Adipocyte (in vitro differentiated cells): ENCODE measurements around the gene NOX3.
"Not testable (repeated sequence)": the region's sequence is repeated elsewhere in the genome, so short reads cannot be mapped to it uniquely, and the experiment has no call there.

Source experiments
- DNase-seq: peaks from one replicate; pipeline ENCODE4 v3.0.0-alpha.2; 2015; ENCODE audit warnings: low read depth
- H3K27me3 ChIP-seq: replicated peaks from 2 replicates; pipeline ENCODE4 v1.7.0; 2013; ENCODE audit warnings: mild to moderate bottlenecking, low read length, moderate library complexity; ENCODE audit not compliant: control insufficient read depth, insufficient read depth
- H3K36me3 ChIP-seq: 2 replicates; pipeline ENCODE4 v1.7.0; 2013; ENCODE audit warnings: low read length, mild to moderate bottlenecking, moderate library complexity; ENCODE audit not compliant: control insufficient read depth, insufficient read depth, severe bottlenecking
- H3K4me1 ChIP-seq: 2 replicates; pipeline ENCODE4 v1.7.0; 2013; ENCODE audit warnings: mild to moderate bottlenecking, low read length, moderate library complexity; ENCODE audit not compliant: control insufficient read depth, insufficient read depth
- H3K4me3 ChIP-seq: 2 replicates; pipeline ENCODE4 v1.7.0; 2013; ENCODE audit warnings: mild to moderate bottlenecking, low read length, moderate library complexity
- H3K9ac ChIP-seq: 2 replicates; pipeline ENCODE4 v1.7.0; 2013; ENCODE audit warnings: mild to moderate bottlenecking, low read length, moderate library complexity
- H3K9me3 ChIP-seq: 2 replicates; pipeline ENCODE4 v1.7.0; 2013; ENCODE audit warnings: mild to moderate bottlenecking, low read length, moderate library complexity; ENCODE audit not compliant: control insufficient read depth

The NOX3 gene

GRCh38 chr6:155488197-155488596 is 32.6 kb upstream of the NOX3 start:
- not testable (repeated sequence) for H3K27me3 ChIP-seq, H3K4me3 ChIP-seq, DNase-seq, H3K36me3 ChIP-seq, H3K9me3 ChIP-seq, H3K9ac ChIP-seq
- peaks cover 12% of the 10 kb centered on the region for H3K4me1 ChIP-seq

DNA sequence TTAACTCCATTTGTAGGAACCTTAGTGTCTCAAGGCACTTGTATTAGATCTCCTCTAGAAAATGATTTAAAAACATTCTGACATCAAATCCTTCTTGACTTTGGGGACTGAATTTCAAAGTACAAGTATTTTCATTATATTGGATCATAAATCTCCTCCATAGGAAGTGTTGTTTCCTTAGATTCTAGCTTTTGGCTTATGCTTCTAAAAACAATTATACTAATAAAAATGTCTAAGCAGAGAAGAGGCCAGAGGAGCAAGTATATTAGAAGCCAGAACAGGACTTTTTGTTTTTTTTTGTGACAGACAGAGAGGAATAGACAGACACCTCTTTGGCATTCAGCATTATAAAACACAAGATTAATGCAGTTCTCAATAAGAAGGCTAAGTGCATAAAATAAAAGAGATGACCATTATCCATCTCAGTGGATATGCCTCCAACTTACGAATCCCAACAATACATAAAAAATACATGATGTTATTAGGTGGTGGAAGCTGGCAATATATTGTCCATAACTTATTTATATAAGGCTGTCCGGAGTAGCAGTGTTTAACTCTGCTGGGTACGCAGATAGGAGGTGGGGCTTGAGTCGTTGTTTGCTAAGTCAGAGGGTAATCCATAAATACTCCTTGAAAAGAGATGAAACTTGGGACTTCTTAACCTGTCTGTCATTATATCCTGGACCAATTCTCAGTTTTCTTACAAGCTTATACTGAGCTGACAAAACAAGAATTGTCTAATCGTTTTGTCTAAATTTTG is 31.9 kb upstream of the NOX3 start:
- Histone ChIP-seq H3K36me3 (no peaks in the 10 kb centered on the region), H3K9me3 (no peaks in the 10 kb centered on the region), H3K4me1 (peaks cover 6% of the 10 kb centered on the region), H3K27me3 (no peaks in the 10 kb centered on the region), H3K4me3 (no peak overlapping the region), H3K9ac (no peak overlapping the region)
- DNase-seq, result no peak

DNA sequence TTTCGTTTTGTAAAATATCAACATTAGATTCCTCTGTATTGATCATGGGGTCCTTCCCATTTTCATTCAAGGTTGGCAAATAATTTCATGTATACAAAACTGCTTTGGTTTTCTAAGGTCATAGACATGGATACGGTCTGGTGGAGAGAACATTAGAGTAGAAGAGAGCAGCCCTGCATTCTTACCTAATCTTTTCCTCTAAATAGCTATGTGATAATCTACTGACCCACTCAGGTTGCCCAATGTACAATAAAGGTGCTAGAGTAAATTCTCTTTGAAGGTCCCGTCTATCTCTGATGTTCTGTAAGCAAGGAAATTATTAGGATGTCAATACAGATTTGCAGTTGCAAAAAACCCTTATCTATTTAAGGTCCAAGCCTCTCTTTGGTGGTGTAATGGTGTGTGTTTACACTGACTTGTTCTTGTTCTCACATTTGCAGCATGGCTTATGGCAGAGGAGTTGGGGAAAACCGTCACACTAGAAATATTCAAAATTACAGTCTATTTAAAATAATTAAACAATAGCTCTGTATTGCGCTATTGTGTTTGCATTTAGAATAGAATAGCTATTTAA is 31.2 kb upstream of the NOX3 start:
- H3K9me3 ChIP-seq, result no peaks in the 10 kb centered on the region
- peaks cover 5% of the 10 kb centered on the region for H3K4me1 ChIP-seq
- no peak for DNase-seq

GRCh38 chr6:155485756-155486155 is 30.1 kb upstream of the NOX3 start:
- no peak overlapping the region for H3K4me3 ChIP-seq
- H3K9ac ChIP-seq, result no peak overlapping the region
- no peaks in the 10 kb centered on the region for H3K36me3 ChIP-seq
- DNase-seq, result no peak
- H3K9me3 ChIP-seq, result no peaks in the 10 kb centered on the region
- peaks cover 14% of the 10 kb centered on the region for H3K4me1 ChIP-seq
- no peaks in the 10 kb centered on the region for H3K27me3 ChIP-seq

More for the DNA sequence above, 31.2 kb upstream of the NOX3 start:
- no peak overlapping the region for H3K9ac ChIP-seq
- H3K27me3 ChIP-seq, result no peaks in the 10 kb centered on the region
- no peak overlapping the region for H3K4me3 ChIP-seq
- no peaks in the 10 kb centered on the region for H3K36me3 ChIP-seq

- H3K9ac ChIP-seq, result no peak overlapping the region
Measured at GRCh38 chr6:155483858-155484257, 28.2 kb upstream of the NOX3 start.

GRCh38 chr6:155481215-155481614 is 25.6 kb upstream of the NOX3 start:
- Histone ChIP-seq H3K4me1 (peaks cover 15% of the 10 kb centered on the region), H3K36me3 (no peaks in the 10 kb centered on the region), H3K27me3 (no peaks in the 10 kb centered on the region), H3K4me3 (no peak overlapping the region), H3K9ac (no peak overlapping the region), H3K9me3 (no peaks in the 10 kb centered on the region)
- DNase-seq, result peak; percentile 74

More at GRCh38 chr6:155483858-155484257, 28.2 kb upstream of the NOX3 start:
- Histone ChIP-seq H3K4me3 (no peak overlapping the region), H3K4me1 (peaks cover 15% of the 10 kb centered on the region), H3K36me3 (no peaks in the 10 kb centered on the region), H3K9me3 (no peaks in the 10 kb centered on the region), H3K27me3 (no peaks in the 10 kb centered on the region)
- DNase-seq, result peak; percentile 83

DNA sequence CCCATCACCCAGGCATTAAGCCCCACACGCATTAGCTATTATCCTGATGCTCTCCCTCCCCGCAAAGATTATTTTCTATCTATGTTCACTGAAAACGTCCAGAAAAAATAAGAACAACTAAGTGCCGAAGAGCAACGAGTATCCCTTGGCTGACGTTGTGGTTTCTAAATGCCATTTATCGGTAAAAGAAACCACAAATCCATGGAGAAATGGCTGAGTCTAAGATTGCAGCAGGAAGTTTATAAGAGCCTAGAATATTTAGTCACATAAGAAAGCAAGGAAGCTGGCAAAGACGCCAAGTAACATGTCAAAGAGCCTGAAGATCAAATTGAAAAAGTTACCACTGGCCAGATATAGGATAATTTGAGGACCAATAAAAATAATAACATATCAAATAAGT is 18.1 kb upstream of the NOX3 start:
- no peaks in the 10 kb centered on the region for H3K9me3 ChIP-seq

DNA sequence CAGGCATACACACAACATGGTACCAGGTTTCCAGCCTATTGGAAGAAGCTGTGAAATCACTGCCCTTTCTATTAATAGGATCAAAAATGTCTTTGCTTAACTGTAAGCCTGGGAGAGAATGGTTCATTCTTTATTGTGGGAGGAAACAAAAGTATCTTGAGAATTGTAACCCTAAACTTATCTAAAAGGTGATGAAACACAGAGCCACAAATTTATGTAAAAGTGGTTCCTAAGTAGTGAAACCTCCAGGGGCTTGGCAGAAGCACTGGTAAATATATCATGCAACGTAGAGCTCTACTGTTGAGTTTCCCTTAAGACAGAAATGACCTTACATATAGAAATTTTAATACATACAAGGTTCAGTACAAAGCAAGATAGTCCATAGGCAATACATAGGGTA is 17.2 kb upstream of the NOX3 start:
- Histone ChIP-seq H3K27me3 (no peaks in the 10 kb centered on the region), H3K4me3 (no peak overlapping the region)

More for the DNA sequence above, 18.1 kb upstream of the NOX3 start:
- H3K9ac ChIP-seq, result no peak overlapping the region
- H3K36me3 ChIP-seq, result no peaks in the 10 kb centered on the region
- H3K4me3 ChIP-seq, result no peak overlapping the region
- no peak for DNase-seq
- H3K4me1 ChIP-seq, result no peaks in the 10 kb centered on the region
- no peaks in the 10 kb centered on the region for H3K27me3 ChIP-seq

GRCh38 chr6:155470979-155471616 is 15.5 kb upstream of the NOX3 start:
- H3K9ac ChIP-seq, H3K27me3 ChIP-seq, DNase-seq, H3K9me3 ChIP-seq, H3K36me3 ChIP-seq, H3K4me1 ChIP-seq, H3K4me3 ChIP-seq: not testable (repeated sequence)

More for the DNA sequence above, 17.2 kb upstream of the NOX3 start:
- H3K9ac ChIP-seq, result no peak overlapping the region
- peak; percentile 64 for DNase-seq
- no peaks in the 10 kb centered on the region for H3K36me3 ChIP-seq
- H3K9me3 ChIP-seq, result peaks cover 7% of the 10 kb centered on the region
- no peaks in the 10 kb centered on the region for H3K4me1 ChIP-seq

DNA sequence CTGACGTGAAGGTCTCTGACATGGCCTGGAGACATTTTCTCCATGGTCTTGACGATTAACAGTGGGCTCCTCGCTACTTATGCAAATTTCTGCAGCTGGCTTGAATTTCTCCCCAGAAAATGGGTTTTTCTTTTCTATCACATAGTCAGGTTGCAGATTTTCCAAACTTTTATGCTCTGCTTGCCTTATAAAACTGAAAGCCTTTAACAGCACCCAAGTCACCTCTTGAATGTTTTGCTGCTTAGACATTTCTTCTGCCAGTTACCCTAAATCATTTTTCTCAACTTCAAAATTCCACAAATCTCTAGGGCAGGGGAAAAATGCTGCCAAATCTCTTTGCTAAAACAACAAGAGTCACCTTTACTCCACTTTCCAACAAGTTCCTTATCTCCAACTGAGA is 12.9 kb upstream of the NOX3 start:
- not testable (repeated sequence) for H3K27me3 ChIP-seq, H3K9ac ChIP-seq, DNase-seq, H3K4me3 ChIP-seq, H3K36me3 ChIP-seq, H3K4me1 ChIP-seq
- peaks cover 11% of the 10 kb centered on the region for H3K9me3 ChIP-seq

DNA sequence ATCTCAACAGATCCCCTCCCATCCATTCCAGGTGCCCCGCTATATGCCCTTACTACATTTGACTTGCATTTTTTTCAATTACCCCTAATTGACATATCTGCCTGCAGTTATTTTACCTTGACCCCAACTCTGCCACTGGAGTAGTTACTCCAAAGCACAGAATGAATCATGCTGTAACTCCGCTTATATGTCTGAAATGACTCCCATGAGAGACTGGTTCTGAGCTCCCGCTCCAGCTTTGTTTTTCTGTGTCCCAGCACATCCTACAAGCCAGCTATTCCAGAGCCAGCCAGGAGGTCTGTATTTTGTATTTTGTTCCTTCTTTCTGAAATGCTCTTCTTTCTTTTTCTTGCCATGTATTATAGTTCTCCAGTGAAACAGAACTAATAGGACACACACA is 10.9 kb upstream of the NOX3 start:
- Histone ChIP-seq H3K4me1 (no peaks in the 10 kb centered on the region), H3K4me3 (no peak overlapping the region), H3K27me3 (no peaks in the 10 kb centered on the region), H3K36me3 (no peaks in the 10 kb centered on the region), H3K9ac (no peak overlapping the region), H3K9me3 (peaks cover 11% of the 10 kb centered on the region)
- no peak for DNase-seq
